SU-DHL-6 (cell line): ENCODE results near the gene ABCF2.

ENCODE experiments used
- H2AFZ ChIP-seq: fragments of 200-600 bp; sonication (generic); 2 replicates; pipeline ENCODE4 v1.6.1; 2014; ENCODE audit warnings: low read depth, mild to moderate bottlenecking, moderate library complexity, mixed read lengths, antibody characterized with exemption, low read length; ENCODE audit not compliant: severe bottlenecking
- H3F3A ChIP-seq: fragments of 200-600 bp; shearing (Covaris generic); 2 replicates; pipeline ENCODE4 v1.6.0; 2016; ENCODE audit warnings: antibody characterized with exemption, mild to moderate bottlenecking; ENCODE audit not compliant: insufficient read depth
- H3K27ac ChIP-seq: fragments of 200-600 bp; sonication (generic); 2 replicates; pipeline ENCODE4 v1.5.1; 2016; ENCODE audit warnings: low read depth, mild to moderate bottlenecking, low read length, moderate library complexity, mixed read lengths
- H3K27me3 ChIP-seq: fragments of 200-600 bp; sonication (generic), shearing (Covaris generic); 2 replicates; pipeline ENCODE4 v1.6.0; 2014; ENCODE audit warnings: mild to moderate bottlenecking, low read length
- H3K36me3 ChIP-seq: fragments of 200-600 bp; sonication (generic); 2 replicates; pipeline ENCODE4 v1.6.1; 2014; ENCODE audit warnings: mild to moderate bottlenecking, low read length, mixed read lengths
- H3K4me2 ChIP-seq: fragments of 300-600, 200-600 bp; shearing (Covaris generic), sonication (generic); 2 replicates; pipeline ENCODE4 v1.6.0; 2014; ENCODE audit warnings: low read length, low read depth, mild to moderate bottlenecking; ENCODE audit not compliant: poor library complexity, severe bottlenecking
- H3K4me3 ChIP-seq: fragments of 200-600 bp; sonication (generic); 2 replicates; pipeline ENCODE4 v1.5.1; 2014; ENCODE audit warnings: antibody characterized with exemption, low read length, mild to moderate bottlenecking, mixed read lengths; ENCODE audit not compliant: insufficient read depth, poor library complexity, severe bottlenecking
- H3K79me2 ChIP-seq: fragments of 200-600 bp; sonication (generic); 2 replicates; pipeline ENCODE4 v1.6.1; 2014; ENCODE audit warnings: mild to moderate bottlenecking, low read length, moderate library complexity; ENCODE audit not compliant: insufficient read depth
- H3K9ac ChIP-seq: fragments of 200-600 bp; sonication (generic); 2 replicates; pipeline ENCODE4 v1.7.0; 2014; ENCODE audit warnings: mild to moderate bottlenecking, low read length
- H3K9me2 ChIP-seq: fragments of 200-600 bp; sonication (generic); replicated peaks from 2 replicates; pipeline ENCODE4 v1.6.1; 2014; ENCODE audit warnings: low read length; ENCODE audit not compliant: insufficient read depth
- H3K9me3 ChIP-seq: fragments of 200-600 bp; sonication (generic); 2 replicates; pipeline ENCODE4 v1.6.1; 2014; ENCODE audit warnings: low read length, mixed read lengths; ENCODE audit not compliant: insufficient read depth
- H4K20me1 ChIP-seq: fragments of 200-600 bp; sonication (generic); 2 replicates; pipeline ENCODE4 v1.6.1; 2014; ENCODE audit warnings: low read depth, mild to moderate bottlenecking, antibody characterized with exemption, low read length, moderate library complexity, mixed read lengths
- EZH2phosphoT487 ChIP-seq: fragments of 200-600 bp; sonication (generic), shearing (Covaris generic); conservative IDR thresholded peaks from 2 replicates; pipeline ENCODE4 v1.6.1; 2018; ENCODE audit warnings: mild to moderate bottlenecking, antibody characterized with exemption, low read length, moderate library complexity, mixed read lengths
- TF ChIP-seq, protein P1 (sequence below): fragments of 200-600 bp; sonication (generic); IDR thresholded peaks from one replicate; pipeline ENCODE4 v1.5.1; 2017; ENCODE audit warnings: antibody characterized with exemption, mild to moderate bottlenecking, low read length, moderate library complexity; ENCODE audit not compliant: insufficient read depth, poor library complexity, severe bottlenecking

Gene ABCF2

GRCh38 chr7:151265351-151265931 lies 38.4 kb upstream of the ABCF2 start:
- Histone ChIP-seq H3K36me3 (no peaks in the 10 kb centered on the region), H3K27me3 (no peaks in the 10 kb centered on the region), H2AFZ (no peak overlapping the region), H3F3A (no peaks in the 10 kb centered on the region), H3K4me2 (no peak overlapping the region), H4K20me1 (no peaks in the 10 kb centered on the region), H3K27ac (no peak overlapping the region), H3K4me3 (no peak overlapping the region), H3K9me3 (no peaks in the 10 kb centered on the region), H3K79me2 (no peaks in the 10 kb centered on the region), H3K9me2 (no peaks in the 10 kb centered on the region), H3K9ac (no peak overlapping the region)
- no peak for TF ChIP-seq EZH2phosphoT487
- TF ChIP-seq, protein P1, sequence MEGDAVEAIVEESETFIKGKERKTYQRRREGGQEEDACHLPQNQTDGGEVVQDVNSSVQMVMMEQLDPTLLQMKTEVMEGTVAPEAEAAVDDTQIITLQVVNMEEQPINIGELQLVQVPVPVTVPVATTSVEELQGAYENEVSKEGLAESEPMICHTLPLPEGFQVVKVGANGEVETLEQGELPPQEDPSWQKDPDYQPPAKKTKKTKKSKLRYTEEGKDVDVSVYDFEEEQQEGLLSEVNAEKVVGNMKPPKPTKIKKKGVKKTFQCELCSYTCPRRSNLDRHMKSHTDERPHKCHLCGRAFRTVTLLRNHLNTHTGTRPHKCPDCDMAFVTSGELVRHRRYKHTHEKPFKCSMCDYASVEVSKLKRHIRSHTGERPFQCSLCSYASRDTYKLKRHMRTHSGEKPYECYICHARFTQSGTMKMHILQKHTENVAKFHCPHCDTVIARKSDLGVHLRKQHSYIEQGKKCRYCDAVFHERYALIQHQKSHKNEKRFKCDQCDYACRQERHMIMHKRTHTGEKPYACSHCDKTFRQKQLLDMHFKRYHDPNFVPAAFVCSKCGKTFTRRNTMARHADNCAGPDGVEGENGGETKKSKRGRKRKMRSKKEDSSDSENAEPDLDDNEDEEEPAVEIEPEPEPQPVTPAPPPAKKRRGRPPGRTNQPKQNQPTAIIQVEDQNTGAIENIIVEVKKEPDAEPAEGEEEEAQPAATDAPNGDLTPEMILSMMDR = no peak

DNA sequence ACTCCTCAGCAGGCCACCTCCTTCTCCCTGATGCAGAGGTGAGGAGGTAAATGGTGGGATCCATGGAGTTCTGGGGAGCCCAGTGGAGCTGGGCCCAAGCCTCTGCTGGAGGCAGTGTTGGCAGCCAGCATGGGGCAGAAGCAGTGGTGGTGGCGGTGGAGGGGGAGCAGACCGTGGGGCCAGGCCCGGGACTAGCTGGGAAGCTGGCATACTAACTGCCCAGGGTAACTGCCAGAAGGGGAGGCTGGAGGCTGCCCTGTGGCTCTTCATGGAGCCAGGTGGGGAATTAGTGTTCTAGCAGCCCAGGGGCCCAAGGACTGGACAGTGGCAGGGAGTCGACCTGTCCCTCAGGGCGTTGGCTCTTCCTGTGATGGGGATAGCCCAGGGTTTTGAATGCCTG lies 37.6 kb upstream of the ABCF2 start:
- H3K27me3 ChIP-seq = no peaks in the 10 kb centered on the region

GRCh38 chr7:151261529-151261928 lies 34.5 kb upstream of the ABCF2 start:
- Histone ChIP-seq H4K20me1 (no peaks in the 10 kb centered on the region), H3K9me3 (no peaks in the 10 kb centered on the region), H3K9me2 (no peaks in the 10 kb centered on the region), H3F3A (no peaks in the 10 kb centered on the region), H3K27ac (no peak overlapping the region), H3K4me3 (no peak overlapping the region), H3K4me2 (no peak overlapping the region), H3K79me2 (no peaks in the 10 kb centered on the region), H3K36me3 (no peaks in the 10 kb centered on the region), H3K9ac (no peak overlapping the region), H3K27me3 (no peaks in the 10 kb centered on the region; the same call in 1 of the 2 replicates), H2AFZ (no peak overlapping the region)
- no peak for TF ChIP-seq EZH2phosphoT487
- TF ChIP-seq, protein P1 = no peak

More for the DNA sequence above, 37.6 kb upstream of the ABCF2 start:
- Histone ChIP-seq H3K9ac (no peak overlapping the region), H3K36me3 (no peaks in the 10 kb centered on the region), H3K4me3 (no peak overlapping the region), H3K27ac (no peak overlapping the region), H3K9me2 (no peaks in the 10 kb centered on the region), H4K20me1 (no peaks in the 10 kb centered on the region), H2AFZ (no peak overlapping the region), H3F3A (no peaks in the 10 kb centered on the region), H3K9me3 (no peaks in the 10 kb centered on the region), H3K79me2 (no peaks in the 10 kb centered on the region), H3K4me2 (no peak overlapping the region)
- TF ChIP-seq, protein P1 = no peak
- TF ChIP-seq EZH2phosphoT487 = no peak
